ENCODE results near the gene SALL4.
"Not testable (repeated sequence)": the region's sequence is repeated elsewhere in the genome, so short reads cannot be mapped to it uniquely, and the experiment has no call there.

Gene SALL4

GRCh38 chr20:51763965-51764602 is 38.2 kb downstream of the SALL4 start:
- no peak for DNase-seq

GRCh38 chr20:51760905-51761546 is 41.3 kb downstream of the SALL4 start:
- DNase-seq, result no peak

GRCh38 chr20:51759769-51760510 is 42.4 kb downstream of the SALL4 start:
- DNase-seq, result no peak

GRCh38 chr20:51758978-51759544 is 43.3 kb downstream of the SALL4 start:
- no peak for DNase-seq

- no peak for DNase-seq
Observed at GRCh38 chr20:51757226-51757625, 45.1 kb downstream of the SALL4 start.

GRCh38 chr20:51756653-51757052 is 45.7 kb downstream of the SALL4 start:
- DNase-seq, result no peak

GRCh38 chr20:51753220-51753619 is 49.1 kb downstream of the SALL4 start:
- DNase-seq, result not testable (repeated sequence)

- no peak for DNase-seq
Observed at GRCh38 chr20:51752343-51752951, 49.9 kb downstream of the SALL4 start.

- no peak for DNase-seq
Observed at GRCh38 chr20:51750770-51751388, 51.4 kb downstream of the SALL4 start.

- no peak for DNase-seq
Observed at GRCh38 chr20:51750037-51750769, 52.1 kb downstream of the SALL4 start.

- DNase-seq, result no peak
Observed at GRCh38 chr20:51749674-51750036, 52.7 kb downstream of the SALL4 start.

- no peak for DNase-seq
Observed at GRCh38 chr20:51747182-51747911, 55.0 kb downstream of the SALL4 start.

GRCh38 chr20:51745804-51746203 is 56.5 kb downstream of the SALL4 start:
- no peak for DNase-seq

GRCh38 chr20:51740838-51741237 is 61.5 kb downstream of the SALL4 start:
- DNase-seq, result no peak

GRCh38 chr20:51740308-51740707 is 62.0 kb downstream of the SALL4 start:
- DNase-seq, result not testable (repeated sequence)

- no peak for DNase-seq
Observed at GRCh38 chr20:51739722-51740249, 62.5 kb downstream of the SALL4 start.

GRCh38 chr20:51738877-51739447 is 63.4 kb downstream of the SALL4 start:
- no peak for DNase-seq

GRCh38 chr20:51738261-51738660 is 64.1 kb downstream of the SALL4 start:
- DNase-seq, result not testable (repeated sequence)

GRCh38 chr20:51736947-51737346 is 65.4 kb downstream of the SALL4 start:
- no peak for DNase-seq

GRCh38 chr20:51735728-51736600 is 66.4 kb downstream of the SALL4 start:
- no peak for DNase-seq

Data from NCI-H2081 treated with DMSO at 0.1 percent for 48 hours (cell line).